Neural crest cell (in vitro differentiated cells): ENCODE results near the gene ELFN2. TPM values are rescaled to one million over a fixed set of nuclear protein-coding genes. Genes with fewer than 3 reads are reported as not detected.
"Not testable (repeated sequence)": the region's sequence is repeated elsewhere in the genome, so short reads cannot be mapped to it uniquely, and the experiment has no call there.

Experiments
- DNase-seq: peaks from one replicate; pipeline ENCODE4 v3.0.0; 2021; ENCODE audit warnings: low read depth, mixed read lengths, low spot score
- H3K27ac Mint-ChIP-seq: one replicate; pipeline ENCODE4 v1.8.0; 2021; ENCODE audit warnings: mild to moderate bottlenecking, mixed read lengths; ENCODE audit not compliant: unreplicated experiment
- H3K27me3 Mint-ChIP-seq: 2 replicates; pipeline ENCODE4 v1.8.0; 2021; ENCODE audit warnings: low read depth, mild to moderate bottlenecking, mixed read lengths
- H3K36me3 Mint-ChIP-seq: 2 replicates; pipeline ENCODE4 v1.8.0; 2021; ENCODE audit warnings: low read depth, mild to moderate bottlenecking, mixed read lengths
- H3K4me1 Mint-ChIP-seq: 2 replicates; pipeline ENCODE4 v1.8.0; 2021; ENCODE audit warnings: mixed read lengths
- H3K4me3 Mint-ChIP-seq: one replicate; pipeline ENCODE4 v1.8.0; 2021; ENCODE audit warnings: mild to moderate bottlenecking, mixed read lengths
- H3K9me3 Mint-ChIP-seq: 2 replicates; pipeline ENCODE4 v1.8.0; 2021; ENCODE audit warnings: mixed read lengths
- CTCF ChIP-seq: fragments of 200-600 bp; sonication (generic); conservative IDR thresholded peaks from 2 replicates; pipeline ENCODE4 v1.5.0; 2021; ENCODE audit warnings: antibody characterized with exemption, mild to moderate bottlenecking
- total RNA-seq: library from RNA; stranded (reverse); gene quantifications from 2 replicates; pipeline ENCODE4 v1.2.1, GENCODE V29; 2021

The ELFN2 gene
- total RNA-seq, 1 donor from 2014 or later = 0.09 TPM

- Mint-ChIP-seq H3K36me3 (no peaks in the 10 kb centered on the region), H3K27me3 (no peaks in the 10 kb centered on the region), H3K4me3 (no peak overlapping the region), H3K4me1 (peaks cover 10% of the 10 kb centered on the region), H3K9me3 (no peaks in the 10 kb centered on the region), H3K27ac (no peak overlapping the region)
- no peak for TF ChIP-seq CTCF
- DNase-seq = no peak
These were observed 25.7 kb downstream of the ELFN2 start for GRCh38 chr22:37401401-37402183.

GRCh38 chr22:37400719-37401118 lies 26.6 kb downstream of the ELFN2 start:
- H3K9me3 Mint-ChIP-seq = no peaks in the 10 kb centered on the region
- H3K27ac Mint-ChIP-seq = no peak overlapping the region
- H3K36me3 Mint-ChIP-seq = no peaks in the 10 kb centered on the region
- no peak overlapping the region for H3K4me3 Mint-ChIP-seq
- DNase-seq = no peak
- H3K27me3 Mint-ChIP-seq = no peaks in the 10 kb centered on the region
- TF ChIP-seq CTCF = no peak
- H3K4me1 Mint-ChIP-seq = peaks cover 10% of the 10 kb centered on the region

- not testable (repeated sequence) for H3K27ac Mint-ChIP-seq, H3K27me3 Mint-ChIP-seq, H3K4me3 Mint-ChIP-seq, DNase-seq, H3K36me3 Mint-ChIP-seq, H3K9me3 Mint-ChIP-seq
- H3K4me1 Mint-ChIP-seq = peaks cover 10% of the 10 kb centered on the region
These were observed 27.8 kb downstream of the ELFN2 start for GRCh38 chr22:37399457-37399856.

GRCh38 chr22:37397226-37397625 lies 30.1 kb downstream of the ELFN2 start:
- no peak for TF ChIP-seq CTCF
- H3K27ac Mint-ChIP-seq = no peak overlapping the region
- H3K4me3 Mint-ChIP-seq = no peak overlapping the region
- no peaks in the 10 kb centered on the region for H3K36me3 Mint-ChIP-seq
- no peaks in the 10 kb centered on the region for H3K9me3 Mint-ChIP-seq
- H3K4me1 Mint-ChIP-seq = peaks cover 3% of the 10 kb centered on the region
- DNase-seq = no peak
- H3K27me3 Mint-ChIP-seq = no peaks in the 10 kb centered on the region

GRCh38 chr22:37396488-37397084 lies 30.7 kb downstream of the ELFN2 start:
- H3K36me3 Mint-ChIP-seq = no peaks in the 10 kb centered on the region
- peaks cover 3% of the 10 kb centered on the region for H3K4me1 Mint-ChIP-seq
- TF ChIP-seq CTCF = no peak
- H3K4me3 Mint-ChIP-seq = no peak overlapping the region
- no peaks in the 10 kb centered on the region for H3K27me3 Mint-ChIP-seq
- H3K9me3 Mint-ChIP-seq = no peaks in the 10 kb centered on the region
- H3K27ac Mint-ChIP-seq = no peak overlapping the region
- DNase-seq = no peak

GRCh38 chr22:37394341-37394740 lies 32.9 kb downstream of the ELFN2 start:
- TF ChIP-seq CTCF = no peak
- Mint-ChIP-seq H3K27ac (no peak overlapping the region), H3K9me3 (no peaks in the 10 kb centered on the region), H3K4me3 (no peak overlapping the region), H3K4me1 (peaks cover 3% of the 10 kb centered on the region), H3K36me3 (no peaks in the 10 kb centered on the region), H3K27me3 (no peaks in the 10 kb centered on the region)
- DNase-seq = no peak
